ENCODE measurements around the gene ARHGDIG.

The ARHGDIG gene

GRCh38 chr16:283033-283805, 2.8 kb downstream of the ARHGDIG start, which contains the start of gene PDIA2:
TSS of gene PDIA2 (plus strand) at chr16:283164. CDS start at chr16:283170, 6 bp downstream.
- peaks cover 0 to 16% (median 11%) of the 10 kb centered on the region in 4 donors for H3K4me1 ChIP-seq
- H3K36me3 ChIP-seq: peaks cover 11 to 28% (median 19%) of the 10 kb centered on the region in 3 donors
- H3K27ac ChIP-seq: no peak within 1 kb of the TSS
- H3K9me3 ChIP-seq: no peaks in the 10 kb centered on the region
- DNase-seq: no peak
- H3K27me3 ChIP-seq: peaks cover 0 to 42% of the 10 kb centered on the region in 2 donors
- TF ChIP-seq, protein P1, sequence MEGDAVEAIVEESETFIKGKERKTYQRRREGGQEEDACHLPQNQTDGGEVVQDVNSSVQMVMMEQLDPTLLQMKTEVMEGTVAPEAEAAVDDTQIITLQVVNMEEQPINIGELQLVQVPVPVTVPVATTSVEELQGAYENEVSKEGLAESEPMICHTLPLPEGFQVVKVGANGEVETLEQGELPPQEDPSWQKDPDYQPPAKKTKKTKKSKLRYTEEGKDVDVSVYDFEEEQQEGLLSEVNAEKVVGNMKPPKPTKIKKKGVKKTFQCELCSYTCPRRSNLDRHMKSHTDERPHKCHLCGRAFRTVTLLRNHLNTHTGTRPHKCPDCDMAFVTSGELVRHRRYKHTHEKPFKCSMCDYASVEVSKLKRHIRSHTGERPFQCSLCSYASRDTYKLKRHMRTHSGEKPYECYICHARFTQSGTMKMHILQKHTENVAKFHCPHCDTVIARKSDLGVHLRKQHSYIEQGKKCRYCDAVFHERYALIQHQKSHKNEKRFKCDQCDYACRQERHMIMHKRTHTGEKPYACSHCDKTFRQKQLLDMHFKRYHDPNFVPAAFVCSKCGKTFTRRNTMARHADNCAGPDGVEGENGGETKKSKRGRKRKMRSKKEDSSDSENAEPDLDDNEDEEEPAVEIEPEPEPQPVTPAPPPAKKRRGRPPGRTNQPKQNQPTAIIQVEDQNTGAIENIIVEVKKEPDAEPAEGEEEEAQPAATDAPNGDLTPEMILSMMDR (IDR thresholded peaks at IDR 0.05): no peak
- intact Hi-C loops (cut with DNase I; ENCODE audit: low total_unique reads): no loop called here
- H3K4me3 ChIP-seq: no peak within 1 kb of the TSS

GRCh38 chr16:284204-285120, 4.1 kb downstream of the ARHGDIG start:
- intact Hi-C loops (cut with DNase I; ENCODE audit: low total_unique reads): no loop called here
- Histone ChIP-seq H3K4me1 (peaks cover 0 to 16% (median 11%) of the 10 kb centered on the region in 4 donors), H3K9me3 (no peaks in the 10 kb centered on the region), H3K27ac (no peak overlapping the region), H3K4me3 (no peak overlapping the region), H3K36me3 (peaks cover 15 to 40% (median 31%) of the 10 kb centered on the region in 3 donors), H3K27me3 (peaks cover 0 to 36% of the 10 kb centered on the region in 2 donors)
- TF ChIP-seq, protein P1 (IDR thresholded peaks at IDR 0.05): no peak
- no peak for DNase-seq

- DNase-seq: no peak
- no peak overlapping the region for H3K27ac ChIP-seq
- peaks cover 0 to 29% of the 10 kb centered on the region in 2 donors for H3K27me3 ChIP-seq
- intact Hi-C loops (cut with DNase I; ENCODE audit: low total_unique reads): no loop called here
- H3K4me3 ChIP-seq: no peak overlapping the region
- TF ChIP-seq, protein P1 (IDR thresholded peaks at IDR 0.05): no peak
- peaks cover 15 to 49% (median 40%) of the 10 kb centered on the region in 3 donors for H3K36me3 ChIP-seq
- no peaks in the 10 kb centered on the region for H3K9me3 ChIP-seq
- peaks cover 0 to 12% (median 10%) of the 10 kb centered on the region in 4 donors for H3K4me1 ChIP-seq
Observed at GRCh38 chr16:285146-286055, 5.0 kb downstream of the ARHGDIG start.

DNA sequence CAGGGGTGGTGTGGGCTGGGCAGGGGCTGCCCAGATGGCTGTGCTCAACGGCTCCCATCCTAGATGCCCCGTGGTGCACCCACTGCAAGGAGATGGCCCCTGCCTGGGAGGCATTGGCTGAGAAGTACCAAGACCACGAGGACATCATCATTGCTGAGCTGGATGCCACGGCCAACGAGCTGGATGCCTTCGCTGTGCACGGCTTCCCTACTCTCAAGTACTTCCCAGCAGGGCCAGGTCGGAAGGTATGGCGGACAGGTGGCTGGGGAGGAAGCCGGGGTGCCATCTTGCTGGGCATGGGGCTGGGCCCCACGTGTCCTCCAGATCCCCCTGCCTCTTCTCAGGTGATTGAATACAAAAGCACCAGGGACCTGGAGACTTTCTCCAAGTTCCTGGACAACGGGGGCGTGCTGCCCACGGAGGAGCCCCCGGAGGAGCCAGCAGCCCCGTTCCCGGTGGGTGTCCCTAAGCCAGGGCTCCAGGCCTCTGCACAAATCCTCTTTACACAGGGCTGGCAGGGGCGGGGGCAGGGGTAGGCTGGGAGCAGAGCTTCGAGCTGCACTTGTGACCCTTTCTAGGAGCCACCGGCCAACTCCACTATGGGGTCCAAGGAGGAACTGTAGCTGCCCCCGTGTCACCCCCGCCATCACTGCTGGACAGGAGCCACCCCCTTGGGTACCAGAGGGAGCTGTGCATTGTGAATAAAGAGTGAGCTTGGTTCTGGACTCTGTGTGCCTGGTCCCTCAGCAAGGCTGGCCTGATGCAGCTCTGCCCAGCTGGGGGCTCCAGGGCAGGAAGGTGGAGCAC, 6.3 kb downstream of the ARHGDIG start:
- intact Hi-C loops (cut with DNase I; ENCODE audit: low total_unique reads): no loop called here
- peaks cover 23 to 62% (median 53%) of the 10 kb centered on the region in 3 donors for H3K36me3 ChIP-seq

More for the DNA sequence above, 6.3 kb downstream of the ARHGDIG start:
- H3K9me3 ChIP-seq: no peaks in the 10 kb centered on the region
- TF ChIP-seq, protein P1 (IDR thresholded peaks at IDR 0.05): no peak
- H3K27me3 ChIP-seq: peaks cover 0 to 17% of the 10 kb centered on the region in 2 donors
- no peak overlapping the region for H3K27ac ChIP-seq
- DNase-seq: no peak
- no peak overlapping the region for H3K4me3 ChIP-seq
- peaks cover 0 to under 1% (median 0%) of the 10 kb centered on the region in 4 donors for H3K4me1 ChIP-seq
